HG03442 (cell line): ENCODE measurements around the gene COL16A1.
"Not testable (repeated sequence)": the region's sequence is repeated elsewhere in the genome, so short reads cannot be mapped to it uniquely, and the experiment has no call there.

Experiments
- ATAC-seq: cut with Tn5 transposase; IDR thresholded peaks from one replicate; pipeline ENCODE4 v1.9.1; 2021; ENCODE audit warnings: mild to moderate bottlenecking, moderate library complexity; ENCODE audit not compliant: unreplicated experiment

The COL16A1 gene

DNA sequence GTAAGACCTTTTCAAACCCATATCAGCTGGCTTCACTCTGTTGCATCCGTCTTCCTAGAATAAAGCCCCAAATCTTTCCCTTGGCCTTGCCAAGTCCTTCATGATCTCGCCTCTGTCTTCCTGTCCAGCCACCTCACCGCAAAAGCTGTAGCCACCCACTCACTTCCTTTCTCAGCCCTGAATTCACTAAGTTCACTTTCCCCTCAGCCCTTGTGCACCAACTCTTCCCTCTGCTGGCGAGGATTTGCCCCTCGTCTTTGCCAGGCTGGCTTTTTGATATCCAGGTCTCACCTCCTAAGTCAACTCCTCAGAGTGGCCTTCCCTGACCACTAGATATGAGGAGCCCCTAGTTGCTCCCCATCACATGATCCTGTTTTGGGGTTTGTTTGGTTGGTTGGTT is 3.9 kb upstream of the COL16A1 start:
- no peak for ATAC-seq

DNA sequence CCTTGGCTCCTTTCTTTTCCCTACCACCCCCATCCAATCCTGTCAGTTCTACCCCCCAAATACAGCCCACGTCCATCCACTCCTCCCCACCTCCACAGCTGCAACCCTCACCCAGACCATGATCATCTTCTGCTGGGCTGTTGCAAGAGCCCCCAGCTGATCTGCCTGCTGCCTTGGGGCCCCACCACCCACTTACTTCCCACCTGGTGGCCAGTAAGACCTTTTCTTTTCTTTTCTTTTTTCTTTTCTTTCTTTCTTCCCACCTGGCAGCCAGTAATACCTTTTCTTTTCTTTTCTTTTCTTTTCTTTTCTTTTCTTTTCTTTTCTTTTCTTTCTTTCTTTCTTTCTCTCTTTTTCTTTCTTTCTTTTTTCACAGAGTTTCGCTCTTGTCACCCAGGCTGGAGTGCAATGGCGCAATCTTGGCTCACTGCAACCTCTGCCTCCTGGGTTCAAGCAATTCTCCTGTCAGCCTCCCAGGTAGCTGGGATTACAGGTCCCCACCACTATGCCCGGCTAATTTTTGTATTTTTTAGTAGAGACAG is 3.3 kb upstream of the COL16A1 start:
- not testable (repeated sequence) for ATAC-seq

DNA sequence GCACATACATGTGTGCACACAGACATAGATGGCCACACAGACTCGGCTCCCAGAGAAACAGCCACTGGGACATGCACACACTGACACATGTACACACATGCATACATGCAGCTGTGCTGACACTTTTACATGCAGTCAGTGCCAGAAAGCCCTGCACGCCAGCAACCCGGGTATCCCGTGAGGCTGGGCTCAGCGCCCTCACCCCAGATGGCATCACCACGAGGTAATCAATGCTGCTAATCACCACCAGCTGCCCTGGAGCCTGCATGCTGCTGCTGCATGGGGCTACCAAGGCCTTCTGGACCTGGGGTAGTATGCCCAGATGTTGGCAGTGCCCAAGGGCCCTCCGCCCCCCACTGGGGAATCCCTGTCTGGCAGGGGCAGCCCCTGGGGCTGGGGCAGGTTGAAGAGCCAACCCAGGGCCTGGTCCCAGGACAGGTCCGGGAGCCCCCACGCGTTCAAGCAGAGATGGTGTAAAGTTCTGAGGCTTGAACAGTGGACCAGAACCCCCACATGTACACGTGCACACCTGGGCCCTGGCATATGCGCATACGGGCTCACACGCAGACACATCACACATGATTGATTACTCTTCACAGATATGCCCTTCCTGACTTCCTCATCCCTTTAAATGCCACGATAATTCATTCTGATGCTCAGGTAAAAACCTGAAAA is 2.7 kb upstream of the COL16A1 start:
- ATAC-seq: no peak

DNA sequence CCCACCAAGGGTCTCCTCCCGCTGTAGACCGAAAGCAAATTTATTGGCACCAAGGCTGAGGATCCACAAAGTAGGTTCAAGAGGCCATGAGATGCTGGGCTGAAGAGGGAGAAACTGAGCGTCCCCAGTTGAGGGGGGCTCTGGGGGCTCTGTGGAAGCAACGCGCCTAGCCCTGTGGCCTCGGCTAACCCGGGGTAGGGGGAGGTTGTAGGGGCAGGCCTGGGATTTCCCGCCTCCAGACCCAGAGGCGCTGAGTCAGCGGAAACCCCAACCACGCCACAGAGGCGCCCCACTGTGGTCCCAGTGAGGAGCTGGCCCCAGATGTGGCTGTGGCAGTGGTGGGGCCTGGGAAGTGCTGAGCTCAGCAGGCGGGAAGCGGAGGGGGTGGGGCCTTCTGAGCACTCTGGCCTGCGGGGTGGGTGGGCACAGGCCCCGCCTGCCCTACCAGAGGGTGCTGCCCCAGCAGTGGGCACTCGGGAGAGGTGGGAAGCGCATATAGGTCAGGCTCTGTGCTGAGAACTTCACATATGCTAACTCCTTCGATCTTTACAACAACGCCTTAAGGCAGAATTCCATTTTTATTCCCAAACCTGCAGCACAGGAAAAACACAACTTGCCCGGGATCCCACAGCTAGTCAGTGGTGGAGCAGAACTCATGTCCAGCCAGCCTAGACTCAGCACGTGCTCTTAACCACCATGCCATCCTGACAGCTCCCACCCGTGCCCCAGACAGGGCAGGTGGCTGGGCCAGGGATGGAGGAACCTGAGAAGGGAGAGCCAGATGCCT is 1.5 kb upstream of the COL16A1 start:
- ATAC-seq: no peak

DNA sequence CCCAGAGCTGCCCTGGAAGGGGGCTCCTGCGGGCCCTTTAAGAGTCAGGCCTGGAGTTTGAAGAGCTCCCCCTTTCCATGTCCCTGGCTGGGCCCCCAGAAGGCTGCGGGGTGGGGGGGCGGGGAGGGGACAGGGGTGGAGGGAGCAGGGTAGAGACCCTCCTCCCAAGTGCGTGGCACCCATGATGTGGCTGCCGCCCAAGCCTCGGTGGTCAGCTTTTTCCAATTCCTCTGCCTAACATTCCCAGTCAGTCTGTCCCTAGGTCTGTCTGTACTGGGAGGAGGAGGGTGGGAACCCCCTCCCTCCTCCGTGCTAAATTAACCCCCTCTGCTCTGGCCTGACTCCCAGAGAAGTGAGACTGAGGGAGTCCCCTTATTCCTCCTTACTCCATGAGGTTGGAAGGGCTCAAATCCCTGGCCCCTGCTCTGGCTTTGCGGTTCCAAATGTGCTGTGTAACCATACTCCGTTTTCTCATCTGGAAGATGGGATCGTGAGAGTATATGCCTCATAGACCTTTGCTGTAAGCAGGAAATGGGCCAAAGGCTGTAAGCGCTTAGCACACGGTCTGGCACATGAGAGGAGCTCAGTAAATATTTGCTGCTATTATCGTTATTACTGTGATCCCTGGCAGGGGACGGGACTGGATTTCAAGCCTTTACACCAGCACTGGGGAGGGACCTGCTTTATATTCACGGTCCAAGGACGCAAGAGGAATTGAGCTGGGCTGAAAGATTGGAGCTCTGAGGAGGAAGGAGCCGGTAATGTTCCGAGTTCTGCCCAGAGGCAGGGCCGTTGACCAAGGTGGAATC is 658 bp upstream of the COL16A1 start:
- ATAC-seq: no peak

DNA sequence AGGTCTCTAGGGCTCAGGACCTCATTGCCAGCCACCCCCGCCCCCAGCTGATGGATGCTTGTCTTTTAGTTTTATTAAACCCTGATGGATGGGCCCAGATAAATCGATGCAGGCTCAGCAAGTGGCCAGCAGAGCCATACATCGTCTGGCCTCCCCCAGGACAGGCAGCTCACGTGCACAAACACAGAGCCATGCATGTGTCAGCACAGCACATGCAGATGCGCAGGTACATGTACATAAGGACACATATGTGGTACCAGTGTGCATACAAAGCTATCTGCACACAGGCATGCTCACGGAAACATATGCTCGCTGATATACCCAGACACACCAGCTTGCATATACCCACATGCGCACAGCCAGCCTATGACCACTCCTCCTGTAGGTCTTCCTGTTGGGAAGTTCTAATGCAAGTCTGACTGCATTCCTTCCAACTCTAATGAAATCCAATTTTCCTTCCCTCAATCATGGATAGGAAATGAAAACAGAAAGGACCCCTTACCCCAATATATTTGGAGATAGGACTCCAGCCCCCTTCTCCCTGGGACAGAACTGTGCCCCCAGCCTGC is 897 bp downstream of the COL16A1 start:
- no peak for ATAC-seq

DNA sequence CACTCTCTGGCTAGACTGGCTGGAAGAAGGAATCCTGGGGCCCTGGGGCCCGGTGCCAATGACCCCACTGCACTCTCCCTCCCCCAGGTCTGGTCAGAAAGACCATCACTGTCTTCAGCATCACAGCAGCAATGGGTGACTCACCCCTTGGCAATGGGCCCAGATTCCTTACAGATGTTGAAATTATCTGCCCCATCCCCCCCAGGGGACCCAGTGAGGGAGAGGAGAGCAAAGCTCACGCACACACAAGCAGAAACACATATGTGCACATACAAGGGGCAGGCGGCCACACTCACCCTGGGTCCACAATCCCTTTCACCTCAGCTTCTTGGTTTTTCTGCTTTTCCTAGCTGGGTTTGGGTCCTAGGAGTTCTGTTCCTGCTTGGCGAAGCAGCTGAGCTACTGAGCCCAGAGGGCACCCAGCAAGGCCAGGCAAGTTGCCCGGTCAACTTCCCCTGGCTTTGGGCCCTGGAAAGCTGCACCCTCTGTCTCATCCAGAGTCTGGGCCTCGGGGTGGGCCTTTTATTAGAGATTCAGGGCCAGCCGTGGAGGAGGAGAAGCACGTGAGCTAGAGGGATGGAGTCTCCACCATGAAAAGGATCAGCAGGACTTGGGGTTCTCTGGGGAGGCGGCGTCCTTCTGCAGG is 2.6 kb downstream of the COL16A1 start:
- ATAC-seq: no peak

DNA sequence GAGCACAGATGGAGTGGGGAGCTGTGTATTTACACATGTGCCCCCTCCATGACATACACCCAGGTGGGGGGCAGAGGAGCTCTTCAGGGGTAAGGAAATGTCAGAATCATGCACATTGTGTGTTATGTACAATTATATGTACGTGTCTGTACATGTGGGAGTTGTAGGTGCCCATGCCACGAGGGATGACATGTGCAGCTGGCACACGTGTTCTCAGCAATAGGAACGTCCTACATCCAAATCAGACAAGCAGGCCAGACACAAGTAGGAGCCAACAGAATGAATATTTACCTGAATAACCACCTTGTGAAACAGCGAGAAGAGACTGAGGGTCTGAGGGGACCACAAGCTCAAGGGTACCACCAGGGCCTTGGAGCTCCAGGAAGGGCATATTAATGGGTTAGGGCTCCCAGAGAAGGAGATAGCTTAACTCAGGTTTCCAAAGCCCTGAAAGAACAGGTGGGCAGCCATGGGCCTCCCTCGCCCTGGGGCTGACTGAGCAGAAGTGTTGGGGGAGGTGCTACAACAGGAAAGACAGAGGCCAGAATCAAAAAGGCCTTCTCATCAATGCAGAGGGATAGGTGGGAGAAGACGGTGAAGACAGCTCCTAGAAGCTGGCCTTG is 3.2 kb downstream of the COL16A1 start:
- ATAC-seq: no peak

DNA sequence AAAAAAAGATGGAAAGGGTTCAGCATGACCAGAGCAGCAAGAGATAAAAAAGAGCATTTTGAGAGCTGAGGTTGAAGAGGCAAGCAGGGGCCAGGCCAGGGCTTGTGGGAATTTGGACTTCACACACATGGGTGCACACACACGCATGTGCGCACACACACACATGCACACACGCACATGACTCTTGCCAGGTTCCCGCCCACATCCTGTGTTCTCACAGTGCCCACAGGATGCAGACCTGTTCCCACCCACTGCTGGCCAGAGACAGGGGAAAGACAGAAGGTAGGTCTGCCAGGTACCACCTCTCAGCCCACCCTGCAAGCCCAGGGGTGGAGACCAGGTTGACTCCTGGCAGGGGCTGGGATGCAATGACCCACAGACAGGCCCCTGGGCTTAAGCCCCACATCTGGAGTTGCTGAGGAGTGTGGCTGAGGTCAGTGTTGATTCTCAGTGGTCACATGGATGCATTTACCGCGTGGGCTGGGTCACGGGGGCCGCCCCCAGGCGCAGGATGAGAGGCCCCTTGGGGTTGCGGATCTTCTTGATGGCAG is 4.4 kb downstream of the COL16A1 start:
- ATAC-seq: no peak

DNA sequence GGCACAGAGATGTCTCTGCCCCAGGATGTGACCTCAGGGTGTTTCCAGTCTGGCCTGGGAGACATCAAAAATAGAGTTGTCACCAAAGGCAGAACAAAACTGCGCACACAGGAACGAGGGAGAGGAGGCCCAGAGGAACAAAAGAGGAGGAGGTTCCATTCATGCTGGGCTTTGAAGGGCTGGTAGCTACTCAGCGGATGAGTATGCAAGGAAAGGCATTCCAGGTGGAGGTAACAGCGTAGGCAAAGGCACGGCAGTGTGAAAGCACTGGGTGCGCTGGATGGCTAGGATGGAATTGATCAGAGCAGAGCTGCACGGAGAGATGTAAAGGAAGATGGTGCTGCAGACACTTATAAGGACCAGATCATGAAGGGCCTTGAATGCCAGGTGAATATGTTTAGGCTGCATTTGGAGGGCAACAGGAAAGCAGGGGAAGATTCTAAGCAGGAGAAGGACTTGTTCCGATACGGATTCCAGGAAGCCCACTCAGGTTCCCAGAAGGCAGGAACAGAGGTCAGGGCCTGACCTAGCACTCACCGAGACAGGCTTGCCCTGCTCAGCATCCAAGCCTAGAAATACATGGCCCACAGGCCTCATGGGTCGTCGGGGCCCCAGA is 6.3 kb downstream of the COL16A1 start:
- ATAC-seq: no peak

DNA sequence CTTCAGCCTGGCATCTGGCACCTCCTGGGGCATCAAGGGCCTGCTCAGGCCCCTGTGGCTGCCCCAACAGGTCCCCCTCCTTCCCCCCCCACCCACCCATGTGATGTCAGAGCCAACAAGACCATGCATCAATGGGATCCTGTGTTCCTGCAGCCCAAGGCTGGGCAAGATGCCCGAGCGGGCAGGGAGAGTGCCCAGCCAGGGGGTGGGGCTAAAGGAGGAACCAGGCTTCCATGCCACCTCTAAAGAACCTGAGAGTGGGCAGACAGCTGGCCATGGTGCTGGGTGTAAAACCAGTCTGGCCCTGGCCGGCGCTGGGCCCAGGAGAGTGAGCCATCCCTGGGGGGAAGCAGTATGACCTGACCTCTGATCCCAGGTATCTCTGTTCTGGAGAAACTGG is 7.6 kb downstream of the COL16A1 start:
- ATAC-seq: no peak

DNA sequence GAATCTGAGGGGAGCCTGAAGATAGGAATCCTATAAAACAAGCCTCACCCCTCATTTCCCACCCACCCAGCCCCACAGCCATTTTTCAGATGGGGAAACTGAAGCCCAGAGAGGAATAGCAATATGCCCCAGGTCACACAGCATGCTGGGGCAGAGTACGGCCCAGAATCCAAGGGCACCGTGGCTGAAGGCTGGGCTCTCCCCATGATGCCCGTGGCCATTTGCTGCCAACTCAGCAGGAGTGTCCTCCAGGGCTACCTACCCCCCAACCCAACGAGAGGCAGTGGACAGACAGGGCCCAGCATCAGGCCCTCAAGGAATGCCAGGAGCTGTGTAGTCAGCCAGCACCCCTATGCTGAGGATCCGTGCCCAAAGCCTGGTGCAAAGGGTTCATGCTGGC is 8.5 kb downstream of the COL16A1 start:
- ATAC-seq: no peak

DNA sequence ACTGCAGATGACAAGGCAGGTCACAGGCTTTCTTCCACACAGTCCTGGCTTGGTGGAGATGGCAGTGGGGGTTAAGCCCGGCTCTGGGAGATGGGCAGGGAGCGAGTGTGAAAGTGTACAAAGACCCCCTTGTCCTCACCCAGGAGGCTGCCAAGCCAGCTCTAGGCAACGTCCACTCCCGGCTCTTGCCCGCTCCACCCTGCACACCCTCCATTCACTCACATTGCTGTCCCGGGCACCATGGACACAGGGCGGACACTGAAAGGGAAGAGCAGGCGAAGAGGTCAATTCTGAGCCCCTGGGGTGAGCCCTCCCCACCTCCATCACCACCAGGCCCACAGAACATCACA is 8.9 kb downstream of the COL16A1 start:
- ATAC-seq: no peak

DNA sequence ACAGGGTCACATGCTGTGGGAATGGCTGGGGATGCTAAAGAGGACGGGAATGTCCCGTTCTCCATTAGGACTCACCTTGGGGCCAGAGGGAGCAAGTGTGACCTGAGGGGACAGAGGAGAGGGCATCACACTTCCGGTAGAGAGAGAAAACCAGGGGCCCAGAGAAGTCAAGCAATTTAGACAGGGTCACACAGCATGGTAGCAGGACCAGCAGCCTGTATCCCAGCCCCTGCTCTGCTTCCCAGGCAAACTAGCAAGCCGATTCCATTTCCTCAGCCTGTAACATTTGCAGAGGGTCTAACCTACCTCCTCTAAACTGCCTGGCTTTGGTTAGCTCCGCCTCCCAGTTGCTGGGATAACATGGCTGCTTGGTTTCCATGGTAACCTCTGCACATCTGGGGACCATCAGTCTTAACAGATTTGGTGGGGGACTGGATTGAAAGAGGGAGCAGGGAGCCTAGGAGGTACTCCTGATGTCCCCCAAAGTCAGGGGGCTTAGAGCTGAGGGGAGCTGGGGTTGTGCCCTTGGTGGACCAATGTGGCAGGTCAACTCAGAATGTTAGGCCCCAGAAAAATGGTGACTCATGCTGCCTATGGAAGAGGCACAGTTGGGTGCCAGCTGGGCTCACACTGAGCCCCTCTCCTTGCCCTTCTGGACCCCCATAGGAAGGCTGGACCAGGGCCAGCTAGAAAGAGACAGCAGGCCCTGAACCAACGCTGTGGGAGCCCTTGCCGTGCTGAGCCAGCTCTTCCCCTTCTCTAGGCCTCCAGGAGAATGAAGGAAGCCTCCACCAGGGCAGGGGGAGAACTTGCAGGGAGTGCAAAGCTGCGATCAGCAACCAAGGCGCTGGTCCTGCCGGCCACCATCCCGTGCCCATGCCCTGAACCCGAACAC is 9.5 kb downstream of the COL16A1 start:
- ATAC-seq: no peak

DNA sequence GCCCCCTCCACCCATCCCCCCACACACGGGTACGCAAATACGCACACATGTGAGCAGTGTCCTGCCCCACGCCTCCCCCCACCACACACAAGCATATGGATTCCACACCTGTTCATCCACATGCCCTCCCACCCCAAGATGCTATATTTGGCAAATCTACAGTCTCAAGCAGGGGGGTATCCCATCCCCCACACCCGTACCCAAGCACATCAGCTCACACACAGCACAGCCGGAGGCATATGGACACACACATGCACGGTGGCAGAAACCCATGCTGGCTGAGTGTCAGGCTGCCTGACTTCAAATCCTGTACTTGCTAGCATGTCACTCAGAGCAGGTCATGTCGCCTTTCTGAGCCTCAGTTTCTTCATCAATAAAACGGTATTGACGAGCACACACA is 10.6 kb downstream of the COL16A1 start:
- ATAC-seq: no peak

DNA sequence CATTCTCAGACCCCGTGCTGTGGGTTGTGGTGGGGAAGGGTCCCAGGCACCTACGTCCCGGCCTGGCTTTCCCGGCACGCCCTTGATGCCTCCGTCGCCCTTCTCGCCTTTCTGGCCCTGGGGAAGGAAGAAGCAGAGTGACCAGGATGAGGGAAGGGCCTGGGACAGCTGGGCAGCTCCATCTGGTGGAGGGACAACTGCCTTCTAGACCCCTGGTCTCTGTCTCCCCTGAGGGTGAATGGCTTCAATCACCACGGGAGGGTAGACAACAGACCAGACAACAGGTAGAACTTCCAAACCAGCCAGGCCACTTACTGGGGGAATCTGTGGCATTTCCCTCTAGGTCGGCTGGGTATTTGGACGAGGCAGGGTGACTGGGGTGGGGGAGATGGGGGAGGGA is 11.9 kb downstream of the COL16A1 start:
- no peak for ATAC-seq

DNA sequence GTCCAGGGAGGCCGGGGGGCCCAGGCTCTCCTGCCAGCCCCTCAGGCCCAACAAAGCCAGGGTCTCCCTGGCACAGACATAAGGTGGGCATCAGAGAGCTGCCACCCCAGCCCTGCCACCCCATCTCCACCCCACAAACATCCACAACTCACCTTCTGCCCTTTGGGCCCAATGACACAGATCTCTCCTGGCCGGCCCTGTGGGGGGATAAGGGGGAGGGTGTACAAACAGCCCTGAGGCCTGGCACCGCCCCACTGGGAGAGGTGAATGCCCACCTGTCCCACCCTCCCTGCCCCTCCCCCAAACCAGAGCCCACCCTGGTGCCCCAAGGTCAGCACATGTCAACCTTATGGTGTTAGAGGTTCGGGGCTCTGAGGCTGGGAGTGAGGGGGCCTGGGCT is 12.4 kb downstream of the COL16A1 start:
- ATAC-seq: no peak

DNA sequence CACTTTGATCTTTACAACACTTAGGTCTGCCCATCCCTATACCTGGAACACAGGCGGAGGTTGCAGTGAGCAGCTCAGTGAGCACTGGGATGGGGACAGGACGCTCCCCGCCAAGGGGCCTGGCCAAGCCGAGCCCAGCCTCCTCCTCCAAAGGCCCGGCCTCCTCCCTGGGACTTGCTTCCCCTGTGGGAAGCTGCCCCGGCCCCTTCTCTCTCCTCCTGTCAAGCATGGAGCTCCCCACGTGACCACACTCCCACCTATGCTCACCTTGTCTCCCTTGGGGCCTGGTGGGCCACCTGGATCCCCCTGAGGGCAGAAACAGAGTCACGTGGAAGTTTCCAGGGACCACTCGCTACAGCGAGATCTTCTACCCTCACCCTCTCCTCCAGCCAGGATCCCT is 12.9 kb downstream of the COL16A1 start:
- no peak for ATAC-seq

DNA sequence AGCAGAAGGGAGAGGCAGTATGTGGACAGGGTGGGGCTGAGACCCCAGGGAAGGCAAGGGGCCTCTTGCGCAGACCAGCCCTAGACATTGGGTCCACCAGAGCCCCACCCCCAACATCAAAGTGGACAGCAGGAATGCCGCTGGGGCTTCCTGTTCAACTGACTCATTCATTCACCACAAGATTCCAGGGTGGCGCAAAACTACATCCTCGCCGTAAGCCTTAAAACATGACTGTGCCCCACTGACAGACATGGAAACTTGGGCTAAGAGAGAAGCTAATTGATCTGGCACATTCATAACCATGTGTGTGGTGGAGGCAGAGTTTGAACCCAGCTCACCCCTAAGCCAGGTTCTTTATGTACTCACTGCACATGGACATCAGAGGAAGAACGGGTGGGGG is 14.0 kb downstream of the COL16A1 start:
- no peak for ATAC-seq
